ENCODE measurements around the gene CFP.

GRCh38 chrX:47661539-47661938, 31.8 kb upstream of the CFP start:
- TF ChIP-seq CTCF (IDR thresholded peaks at IDR 0.05) (no peak), EZH2 (IDR thresholded peaks at IDR 0.05; ENCODE audit: borderline replicate concordance, insufficient read depth, low read depth, low read length, poor library complexity, severe bottlenecking) (no peak)

Measured in B cell (primary cell).